ENCODE results near the gene PROC.

The PROC gene

GRCh38 chr2:127414638-127415592 is 3.3 kb upstream of the PROC start:
- no peak for DNase-seq

- peak; percentile 84 for DNase-seq
Observed at GRCh38 chr2:127415593-127416505, 2.4 kb upstream of the PROC start.

GRCh38 chr2:127416506-127417001 is 1.7 kb upstream of the PROC start:
- no peak for DNase-seq

- DNase-seq: no peak
Observed at GRCh38 chr2:127417406-127417805, 821 bp upstream of the PROC start.

GRCh38 chr2:127419112-127419430 is 844 bp downstream of the PROC start:
- no peak for DNase-seq

GRCh38 chr2:127419448-127420038 is 1.3 kb downstream of the PROC start:
- no peak for DNase-seq

- no peak for DNase-seq
Observed at GRCh38 chr2:127420039-127420864, 2.0 kb downstream of the PROC start.

GRCh38 chr2:127421116-127421800 is 3.0 kb downstream of the PROC start:
- DNase-seq: no peak

GRCh38 chr2:127421871-127422558 is 3.8 kb downstream of the PROC start:
- DNase-seq: no peak

- DNase-seq: no peak
Observed at GRCh38 chr2:127422559-127423477, 4.6 kb downstream of the PROC start.

GRCh38 chr2:127423478-127423843 is 5.2 kb downstream of the PROC start:
- no peak for DNase-seq

GRCh38 chr2:127423880-127424279 is 5.7 kb downstream of the PROC start:
- DNase-seq: no peak

GRCh38 chr2:127424598-127425520 is 6.6 kb downstream of the PROC start:
- DNase-seq: no peak

- DNase-seq: no peak
Observed at GRCh38 chr2:127425540-127426490, 7.6 kb downstream of the PROC start.

GRCh38 chr2:127426501-127427354 is 8.5 kb downstream of the PROC start:
- no peak for DNase-seq

GRCh38 chr2:127427376-127428056 is 9.3 kb downstream of the PROC start:
- DNase-seq: no peak
